NCI-H748 (cell line): ENCODE measurements around the gene OTUB1.
"Not testable (repeated sequence)": the region's sequence is repeated elsewhere in the genome, so short reads cannot be mapped to it uniquely, and the experiment has no call there.

Experiments
- DNase-seq: peaks from one replicate; lab custom pipeline; 2025; ENCODE audit not compliant: unreplicated experiment; lab: John Stamatoyannopoulos, UW

Gene OTUB1

GRCh38 chr11:63986156-63986931, at the start of gene OTUB1:
Gene OTUB1, plus strand, starts transcription at chr11:63986438. Its CDS starts 19 bp downstream, at chr11:63986457.
- peak; percentile 98 for DNase-seq

DNA sequence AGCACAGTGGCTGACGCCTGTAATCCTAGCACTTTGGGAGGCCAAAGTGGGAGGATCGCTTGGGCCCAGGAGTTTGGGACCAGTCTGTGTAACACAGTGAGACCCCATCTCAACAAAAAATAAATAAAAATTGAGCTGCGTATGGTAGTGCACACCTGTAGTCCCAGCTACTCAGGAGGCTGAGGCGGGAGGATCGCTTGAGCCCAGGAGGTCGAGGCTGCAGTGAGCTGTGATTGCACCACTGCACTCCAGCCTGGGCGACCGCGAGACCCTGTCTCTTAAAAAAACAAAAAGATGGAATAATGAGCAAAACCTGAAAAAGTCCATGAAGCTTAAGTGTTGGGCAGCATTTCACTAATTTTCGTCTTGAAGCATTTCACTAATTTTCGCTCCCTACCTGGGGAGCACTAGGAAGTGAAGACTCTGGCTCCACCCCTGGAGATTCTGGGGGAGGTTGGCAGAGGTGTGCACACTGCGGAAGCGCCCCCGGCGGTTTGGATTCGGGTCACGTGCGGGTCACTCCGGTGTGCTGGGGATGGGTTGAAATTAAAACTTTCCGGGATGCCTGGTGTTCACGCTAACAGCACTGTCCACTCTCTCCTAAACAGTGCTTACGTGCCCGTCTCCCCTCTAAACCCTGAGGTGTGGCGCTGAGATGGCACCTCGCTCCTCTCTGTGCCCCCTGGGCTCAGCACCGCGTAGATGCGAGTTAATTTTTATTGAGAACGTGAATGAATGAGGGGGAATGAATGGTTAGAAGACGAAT, 48.3 kb upstream of the OTUB1 start:
- peak; percentile 72 for DNase-seq

DNA sequence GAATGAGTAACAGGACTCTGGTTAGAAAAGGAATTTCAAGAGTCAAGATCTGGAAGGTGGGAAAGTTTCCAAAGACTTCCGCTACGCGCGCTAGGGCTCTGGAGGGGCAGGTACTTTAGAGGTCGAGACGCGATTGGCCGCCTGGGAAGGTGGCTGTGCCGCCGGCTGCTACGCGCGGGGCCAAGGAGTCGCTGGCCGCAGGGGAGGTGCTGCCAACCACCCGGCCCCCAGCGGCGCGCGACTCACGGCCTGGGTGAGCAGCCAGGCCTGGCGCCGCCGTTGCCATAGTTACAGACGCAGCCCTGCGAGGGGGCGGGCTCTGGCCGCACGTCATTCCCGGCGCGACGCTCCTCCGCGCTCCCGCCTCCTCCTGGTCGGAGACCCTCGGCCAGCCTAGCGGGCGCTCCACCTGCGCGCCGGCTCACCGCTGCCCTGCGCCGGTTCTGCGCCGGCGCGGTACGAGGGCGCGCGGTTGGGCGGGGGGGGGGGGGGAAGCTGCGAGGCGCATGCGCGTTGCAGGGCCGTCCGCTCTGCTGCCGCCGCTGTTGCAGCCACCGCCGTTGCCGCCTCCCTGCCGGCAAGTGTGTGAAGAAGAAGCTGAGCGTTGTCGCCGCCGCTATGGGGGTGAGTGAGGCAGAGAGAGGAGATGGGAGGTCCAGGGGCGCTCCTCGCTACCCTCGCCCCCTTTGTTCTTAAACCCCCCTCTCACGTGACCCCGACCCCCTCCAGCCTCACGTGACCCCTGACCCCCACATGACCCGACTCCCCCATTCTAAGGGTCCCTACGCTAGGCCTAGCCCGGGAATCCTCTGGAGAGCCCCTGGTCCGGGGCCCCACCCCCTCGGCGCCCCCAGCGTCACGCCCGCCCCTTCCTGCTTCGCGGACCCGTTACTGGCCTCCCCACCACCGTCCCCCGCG, 47.5 kb upstream of the OTUB1 start, which contains the start of gene NAA40:
TSS of gene NAA40 (plus strand) at position 524 of the 918 bp plus-strand sequence. CDS start at position 619, 95 bp downstream.
- peak; percentile 99 for DNase-seq

- peak; percentile 62 for DNase-seq
Observed at GRCh38 chr11:63939397-63939891, 46.8 kb upstream of the OTUB1 start.

DNA sequence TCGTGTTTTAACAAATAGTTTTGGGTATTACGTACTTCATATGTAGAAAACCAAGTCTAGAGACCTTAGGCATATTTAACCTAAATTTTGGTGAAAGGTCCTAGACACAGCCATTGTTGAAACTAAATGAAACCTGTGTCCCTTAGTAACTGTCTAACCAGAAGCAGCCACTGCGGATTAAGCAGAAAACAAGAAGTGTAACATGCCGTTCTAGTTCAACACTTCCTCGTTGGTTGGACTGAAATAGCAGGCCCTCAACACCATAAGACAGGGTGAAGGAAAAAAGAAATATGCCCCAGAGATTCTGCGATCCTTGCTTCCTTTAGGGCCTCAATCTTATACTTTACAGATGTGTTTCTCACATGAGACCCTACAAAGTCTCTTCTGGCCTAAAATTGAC, 45.5 kb upstream of the OTUB1 start:
- DNase-seq, result no peak

GRCh38 chr11:63941901-63942300, 44.3 kb upstream of the OTUB1 start:
- DNase-seq, result no peak

DNA sequence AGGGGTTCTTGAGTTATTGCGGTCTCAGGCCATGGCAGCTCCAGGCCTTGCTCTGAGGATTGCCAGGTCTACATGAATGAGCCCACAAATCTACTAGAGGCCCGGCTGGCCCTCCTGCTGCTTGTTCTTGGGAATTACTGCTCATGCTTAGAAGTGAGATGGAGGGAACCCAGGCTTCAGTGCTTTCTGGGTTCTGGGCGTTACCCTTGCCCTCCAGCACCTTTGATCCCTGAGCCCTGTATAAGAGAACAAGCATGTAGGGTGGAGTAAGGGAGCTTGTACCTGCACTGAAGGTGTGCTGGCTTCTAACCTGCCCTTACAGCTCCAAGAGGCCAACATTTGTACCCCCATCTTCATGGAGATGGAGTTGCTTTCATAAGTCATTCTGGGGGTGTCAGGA, 43.4 kb upstream of the OTUB1 start:
- no peak for DNase-seq

DNA sequence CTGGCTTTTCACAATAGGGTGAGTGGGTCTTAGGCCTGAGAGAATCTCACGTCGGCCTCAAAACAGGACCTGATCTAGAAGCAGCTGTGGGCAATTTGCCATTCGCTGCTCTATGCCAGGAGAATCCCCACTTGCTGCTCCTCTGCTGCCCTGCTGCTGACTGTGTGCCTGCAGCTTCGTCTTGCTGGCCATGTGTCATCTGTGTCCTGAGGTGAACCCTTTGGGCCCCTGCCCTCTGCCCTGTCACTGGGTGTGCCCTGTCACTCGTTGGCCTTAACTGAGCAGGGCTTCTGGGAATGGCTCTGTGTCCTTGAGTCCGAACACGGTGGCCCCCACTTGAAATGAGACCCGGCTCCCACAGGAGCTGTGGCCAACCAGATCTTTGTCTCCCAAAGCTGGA, 41.3 kb upstream of the OTUB1 start:
- no peak for DNase-seq

DNA sequence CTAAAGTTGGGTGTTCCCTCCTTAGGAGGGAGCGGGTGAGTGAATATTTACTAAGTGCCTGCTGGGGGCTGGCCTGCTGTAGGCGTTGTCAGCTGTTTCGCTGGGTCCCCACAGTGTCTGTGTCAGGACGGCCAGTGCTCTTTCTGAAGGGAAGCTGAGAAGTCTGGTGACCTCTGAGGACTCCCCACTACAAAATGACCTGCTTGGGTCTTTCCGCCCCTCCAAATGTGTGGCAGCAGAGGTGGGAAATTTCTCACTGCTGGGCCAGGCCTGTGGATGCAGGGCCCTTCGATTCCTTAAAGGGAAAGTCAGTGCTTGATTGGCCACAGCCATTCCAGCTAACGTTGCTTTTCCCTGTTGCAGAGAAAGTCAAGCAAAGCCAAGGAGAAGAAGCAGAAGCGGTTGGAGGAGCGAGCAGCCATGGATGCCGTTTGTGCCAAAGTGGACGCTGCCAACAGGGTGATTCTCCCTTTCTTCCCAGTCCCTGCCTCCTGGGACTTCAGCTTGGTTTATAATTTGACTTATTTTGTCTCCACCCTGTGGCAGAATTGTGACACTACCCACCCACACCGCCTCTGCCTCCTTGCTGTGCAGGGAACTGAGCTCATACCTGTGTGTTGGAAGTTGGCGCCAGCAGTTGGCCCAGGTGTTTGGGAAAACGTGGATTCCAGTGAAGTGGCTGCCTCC, 40.6 kb upstream of the OTUB1 start:
- peak; percentile 65 for DNase-seq

GRCh38 chr11:63951779-63952536, 34.3 kb upstream of the OTUB1 start:
- no peak for DNase-seq

- DNase-seq, result no peak
Observed at GRCh38 chr11:63952570-63952969, 33.7 kb upstream of the OTUB1 start.

GRCh38 chr11:63958008-63958407, 28.2 kb upstream of the OTUB1 start:
- no peak for DNase-seq

- DNase-seq, result peak; percentile 57
Observed at GRCh38 chr11:63961608-63962412, 24.4 kb upstream of the OTUB1 start.

DNA sequence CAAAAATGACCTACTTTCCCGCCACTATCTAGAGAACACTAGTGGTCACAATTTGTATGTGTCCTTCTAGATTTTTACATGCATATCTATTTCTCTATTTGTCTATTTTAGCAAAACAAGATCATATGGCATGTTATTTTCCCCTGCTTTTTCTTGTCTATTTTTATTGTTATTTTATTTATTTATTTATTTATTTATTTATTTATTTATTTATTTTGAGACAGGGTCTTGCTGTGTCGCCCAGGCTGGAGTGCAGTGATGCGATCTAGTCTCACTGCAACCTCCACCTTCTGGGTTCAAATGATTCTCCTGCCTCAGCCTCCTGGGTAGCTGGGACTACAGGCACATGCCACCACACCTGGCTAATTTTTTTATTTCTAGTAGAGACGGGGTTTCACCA, 22.3 kb upstream of the OTUB1 start:
- DNase-seq, result not testable (repeated sequence)

DNA sequence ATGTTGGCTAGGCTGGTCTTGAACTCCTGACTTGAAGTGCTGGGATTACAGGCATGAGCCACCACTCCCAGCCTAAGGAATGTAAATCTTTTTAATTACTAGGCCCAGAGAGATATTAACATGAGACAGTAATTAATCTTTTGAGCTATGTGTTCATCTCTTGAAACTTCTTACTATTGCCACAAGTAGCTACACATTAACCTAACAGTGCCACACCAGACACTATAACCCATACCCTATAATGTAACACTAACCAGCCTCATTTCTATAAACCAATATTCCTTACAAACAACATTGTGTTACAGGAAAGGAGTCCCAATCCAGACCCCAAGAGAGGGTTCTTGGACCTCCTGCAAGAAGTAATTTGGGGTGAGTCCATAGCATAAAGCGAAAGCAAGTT, 19.8 kb upstream of the OTUB1 start:
- DNase-seq, result no peak

DNA sequence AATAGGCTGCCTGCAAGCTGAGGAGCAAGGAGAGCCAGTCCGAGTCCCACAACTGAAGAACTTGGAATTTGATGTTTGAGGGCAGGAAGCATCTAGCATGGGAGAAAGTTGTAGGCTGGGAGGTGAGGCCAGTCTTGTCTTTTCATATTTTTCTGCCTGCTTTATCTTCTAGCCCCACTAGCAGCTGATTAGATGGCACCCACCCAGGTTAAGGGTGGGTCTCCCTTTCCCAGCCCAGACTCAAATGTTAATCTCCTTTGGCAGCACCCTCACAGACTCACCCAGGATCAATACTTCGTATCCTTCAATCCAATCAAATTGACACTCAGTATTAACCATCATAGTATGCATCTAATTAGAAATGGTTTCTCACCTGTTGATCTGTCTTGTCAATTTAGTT, 16.8 kb upstream of the OTUB1 start:
- DNase-seq, result no peak

GRCh38 chr11:63970902-63971301, 15.3 kb upstream of the OTUB1 start:
- DNase-seq, result no peak

DNA sequence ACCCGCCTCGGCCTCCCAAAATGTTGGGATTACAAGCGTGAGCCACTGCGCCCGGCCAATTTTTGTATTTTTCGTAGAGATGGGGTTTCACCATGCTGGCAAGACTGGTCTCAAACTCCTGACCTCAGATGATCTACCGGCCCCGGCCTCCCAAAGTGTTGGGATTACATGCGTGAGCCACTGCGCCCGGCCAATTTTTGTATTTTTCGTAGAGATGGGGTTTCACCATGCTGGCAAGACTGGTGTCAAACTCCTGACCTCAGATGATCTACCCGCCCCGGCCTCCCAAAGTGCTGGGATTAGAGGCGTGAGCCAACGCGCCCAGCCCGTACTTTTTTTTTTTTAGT, 12.4 kb upstream of the OTUB1 start:
- not testable (repeated sequence) for DNase-seq
